SK-N-SH (cell line): ENCODE data around the gene UPB1. TPM values are rescaled to one million over a fixed set of nuclear protein-coding genes. Genes with fewer than 3 reads are reported as not detected.

Experiments
- CTCF ChIA-PET: fragments of 300-600, 350-600 bp; formaldehyde crosslinking; extraction: SDS; loops from one replicate; lab custom pipeline; 2021; lab: Yijun Ruan, JAX
- POLR2A ChIA-PET: fragments of 350-600 bp; sonication (Branson Sonifier 250); formaldehyde crosslinking; extraction: SDS; loops from one replicate; lab custom pipeline; 2020; ENCODE audit warnings: antibody characterized with exemption, inconsistent platforms; lab: Yijun Ruan, JAX
- DNase-seq: peaks from one replicate; pipeline ENCODE4 v3.0.0; 2012
- H2AFZ ChIP-seq: fragments of 200-600 bp; sonication (generic); 2 replicates; pipeline ENCODE4 v1.8.1; 2016; ENCODE audit warnings: antibody characterized with exemption, mild to moderate bottlenecking, low read depth
- H3F3A ChIP-seq: fragments of 200-600 bp; sonication (generic); replicated peaks from 2 replicates; pipeline ENCODE3; 2016; ENCODE audit warnings: antibody characterized with exemption, mild to moderate bottlenecking; ENCODE audit not compliant: insufficient read depth
- H3K27ac ChIP-seq, 2 experiments: fragments of 200-500 bp in 1 of 2; fragments of 200-600 bp in 1 of 2; sonication (Bioruptor generic) in 1 of 2; sonication (generic), shearing (Covaris generic) in 1 of 2; 2 replicates each; pipeline versions ENCODE4 v1.5.1 to v1.6.1; 2014 to 2016; ENCODE audit warnings: low read depth in 2 of 2, inconsistent platforms in 1 of 2, low read length in 1 of 2, mild to moderate bottlenecking in 1 of 2, mixed read lengths in 1 of 2
- H3K27me3 ChIP-seq: fragments of 200-600 bp; sonication (generic), shearing (Covaris generic); 2 replicates; pipeline ENCODE4 v1.6.1; 2016; ENCODE audit warnings: mixed run types; ENCODE audit not compliant: insufficient read depth
- H3K36me3 ChIP-seq, 2 experiments: fragments of 200-500 bp in 1 of 2; fragments of 200-600 bp in 1 of 2; sonication (Bioruptor generic) in 1 of 2; sonication (generic) in 1 of 2; replicated peaks in 1 of 2; 2 replicates each; pipeline versions ENCODE3 to v1.5.1; 2014 to 2016; ENCODE audit warnings: low read length in 1 of 2, mild to moderate bottlenecking in 1 of 2; ENCODE audit not compliant: insufficient read depth in 2 of 2, control insufficient read depth in 1 of 2
- H3K4me1 ChIP-seq, 2 experiments: fragments of 200-500 bp in 1 of 2; fragments of 200-600 bp in 1 of 2; sonication (Bioruptor generic) in 1 of 2; sonication (generic), shearing (Covaris generic) in 1 of 2; 2 replicates each; pipeline versions ENCODE4 v1.5.1 to v1.6.1; 2014 to 2016; ENCODE audit warnings: low read depth in 1 of 2, low read length in 1 of 2, mixed run types in 1 of 2; ENCODE audit not compliant: insufficient read depth in 2 of 2, control insufficient read depth in 1 of 2
- H3K4me2 ChIP-seq: fragments of 200-600 bp; sonication (generic), shearing (Covaris generic); 2 replicates; pipeline ENCODE4 v1.6.1; 2017; ENCODE audit warnings: mixed run types
- H3K4me3 ChIP-seq, 2 experiments: fragments of 200-500 bp in 1 of 2; fragments of 200-600 bp in 1 of 2; sonication (Bioruptor generic) in 1 of 2; sonication (generic), shearing (Covaris generic) in 1 of 2; 2 replicates each; pipeline versions ENCODE4 v1.5.1 to v1.8.1; 2014 to 2016; ENCODE audit warnings: low read depth in 2 of 2, inconsistent platforms in 1 of 2, low read length in 1 of 2, mild to moderate bottlenecking in 1 of 2, mixed read lengths in 1 of 2, moderate library complexity in 1 of 2
- H3K79me2 ChIP-seq: fragments of 200-600 bp; sonication (generic); 2 replicates; pipeline ENCODE4 v1.8.1; 2017; ENCODE audit warnings: mild to moderate bottlenecking; ENCODE audit not compliant: insufficient read depth
- H3K9ac ChIP-seq: fragments of 200-600 bp; sonication (generic); 2 replicates; pipeline ENCODE4 v1.6.1; 2017; ENCODE audit warnings: mixed run types
- H3K9me2 ChIP-seq: fragments of 200-600 bp; sonication (generic); 2 replicates; pipeline ENCODE4 v1.6.1; 2017; ENCODE audit warnings: mixed run types
- H3K9me3 ChIP-seq: fragments of 200-600 bp; sonication (generic); 2 replicates; pipeline ENCODE4 v1.6.1; 2017; ENCODE audit warnings: mixed run types, mild to moderate bottlenecking, moderate library complexity
- H4K20me1 ChIP-seq: fragments of 200-600 bp; sonication (generic); 2 replicates; pipeline ENCODE4 v1.6.1; 2017; ENCODE audit warnings: mild to moderate bottlenecking, mixed run types; ENCODE audit not compliant: insufficient read depth
- CHD2 ChIP-seq: fragments of 150-350 bp; IDR thresholded peaks from 2 replicates; pipeline ENCODE4 v1.6.1; 2018; ENCODE audit warnings: low read length; ENCODE audit not compliant: partially characterized antibody
- ELF1 ChIP-seq: IDR thresholded peaks from 2 replicates; pipeline ENCODE4 v1.4.0; 2012
- GABPA ChIP-seq: IDR thresholded peaks from 2 replicates; pipeline ENCODE4 v1.4.0; 2012; ENCODE audit warnings: low read depth, mild to moderate bottlenecking
- GATA2 ChIP-seq: sonication (generic); formaldehyde crosslinking; IDR thresholded peaks from 2 replicates; pipeline ENCODE4 v1.5.0; 2020; ENCODE audit warnings: mild to moderate bottlenecking, missing genetic modification reagents
- JUND ChIP-seq: IDR thresholded peaks from 2 replicates; pipeline ENCODE4 v1.4.0; 2012
- MEF2A ChIP-seq: IDR thresholded peaks from 2 replicates; pipeline ENCODE4 v1.4.0; 2012; ENCODE audit warnings: low read depth, borderline replicate concordance
- MXI1 ChIP-seq: IDR thresholded peaks from 2 replicates; pipeline ENCODE4 v1.6.1; 2012; ENCODE audit warnings: mild to moderate bottlenecking, low read depth, low read length, improper control_type of control experiment
- NRF1 ChIP-seq: IDR thresholded peaks from 2 replicates; pipeline ENCODE4 v1.6.1; 2012; ENCODE audit warnings: low read depth, mild to moderate bottlenecking, low read length
- POLR2AphosphoS5 ChIP-seq: IDR thresholded peaks from 2 replicates; pipeline ENCODE4 v1.6.1; 2012; ENCODE audit warnings: low read depth, low read length
- RAD21 ChIP-seq: IDR thresholded peaks from 2 replicates; pipeline ENCODE4 v1.6.1; 2012; ENCODE audit warnings: mild to moderate bottlenecking, low read length
- RCOR1 ChIP-seq: fragments of 150-350 bp; IDR thresholded peaks from 2 replicates; pipeline ENCODE4 v1.6.1; 2017; ENCODE audit warnings: antibody characterized with exemption, low read length
- RXRA ChIP-seq: IDR thresholded peaks from 2 replicates; pipeline ENCODE4 v1.4.0; 2012; ENCODE audit warnings: low read depth, mild to moderate bottlenecking, borderline replicate concordance
- SIN3A ChIP-seq: IDR thresholded peaks from 2 replicates; pipeline ENCODE4 v1.6.1; 2012; ENCODE audit warnings: low read depth, mild to moderate bottlenecking, low read length, moderate library complexity, borderline replicate concordance
- TAF1 ChIP-seq: IDR thresholded peaks from 2 replicates; pipeline ENCODE4 v1.6.1; 2012; ENCODE audit warnings: low read depth, mild to moderate bottlenecking, low read length, moderate library complexity, borderline replicate concordance
- TEAD4 ChIP-seq: IDR thresholded peaks from 2 replicates; pipeline ENCODE4 v1.4.0; 2012; ENCODE audit warnings: mild to moderate bottlenecking, borderline replicate concordance; ENCODE audit not compliant: insufficient read depth
- YY1 ChIP-seq: IDR thresholded peaks from 2 replicates; pipeline ENCODE4 v1.4.0; 2012; ENCODE audit warnings: low read depth, mild to moderate bottlenecking
- WGBS: methylation state at CpG from one replicate; pipeline ENCODE4 v1.1.6; 2017; ENCODE audit warnings: low lambda C conversion rate; 5-methylcytosine and 5-hydroxymethylcytosine counted together
- polyA plus RNA-seq, 3 experiments: library from polyadenylated mRNA; depleted of rRNA; stranded (reverse); fragments of >200 nt; gene quantifications; 2 replicates each; pipeline ENCODE4 v1.2.3, GENCODE V29; 2012
- TF ChIP-seq, protein P1 (sequence below): fragments of 200-600 bp; sonication (generic); IDR thresholded peaks from 2 replicates; pipeline ENCODE4 v1.6.1; 2017; ENCODE audit warnings: antibody characterized with exemption, mild to moderate bottlenecking, moderate library complexity
- TF ChIP-seq, protein P2 (sequence below): fragments of 150-350 bp; IDR thresholded peaks from 2 replicates; pipeline ENCODE4 v1.6.1; 2017; ENCODE audit warnings: antibody characterized with exemption, low read length, low read depth, borderline replicate concordance

The UPB1 gene
- polyA plus RNA-seq, 1 of the 3 experiments (the other 2 are of a cell fraction) = 0.30 TPM

DNA sequence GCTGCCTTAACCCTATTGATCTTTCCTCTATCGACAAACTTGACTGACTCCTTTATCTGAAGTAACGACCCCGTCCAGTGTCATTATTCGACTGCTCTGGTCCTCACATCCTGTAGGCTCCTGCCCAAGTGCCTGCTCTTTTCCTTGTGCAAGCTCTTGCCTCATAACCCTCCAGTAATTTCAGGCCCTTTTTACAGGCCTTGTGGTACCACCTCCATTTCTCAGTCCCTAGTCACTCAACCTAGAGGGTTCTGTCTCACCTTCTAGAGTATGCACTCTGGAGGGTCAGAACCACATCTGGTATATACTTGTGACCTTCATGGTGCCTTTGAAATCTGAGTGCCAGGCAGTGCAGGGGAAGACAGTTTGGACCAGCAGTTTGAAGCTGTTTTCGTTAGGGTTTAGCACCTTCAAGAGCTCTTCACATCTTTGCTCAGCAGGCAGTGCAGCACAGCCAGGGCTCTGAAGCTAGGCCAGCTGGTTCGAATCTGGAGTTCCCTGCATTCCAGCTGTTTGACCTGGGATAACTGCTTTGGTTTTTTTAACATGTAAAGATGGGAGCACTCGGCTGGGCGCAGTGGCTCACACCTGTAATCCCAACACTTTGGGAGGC is 71.9 kb downstream of the UPB1 start:
- H4K20me1 ChIP-seq = peaks cover 55% of the 10 kb centered on the region
- POLR2A ChIA-PET = no interaction called here
- no peaks in the 10 kb centered on the region for H3K27me3 ChIP-seq
- H3F3A ChIP-seq = no peaks in the 10 kb centered on the region
- H3K4me1 ChIP-seq = peaks cover 0 to 12% of the 10 kb centered on the region in 2 experiments; a peak in 1 of 4 replicates
- DNase-seq = no peak
- H3K79me2 ChIP-seq = peaks cover 80% of the 10 kb centered on the region
- H3K4me3 ChIP-seq = no peak overlapping the region
- TF ChIP-seq CHD2 (no peak), TEAD4 (no peak), NRF1 (no peak), SIN3A (no peak)
- no peaks in the 10 kb centered on the region for H3K9me2 ChIP-seq
- H2AFZ ChIP-seq = no peak overlapping the region
- H3K4me2 ChIP-seq = no peak overlapping the region
- no peak overlapping the region; a peak in 1 of 4 replicates for H3K27ac ChIP-seq
- CTCF ChIA-PET = no interaction called here
- no peaks in the 10 kb centered on the region for H3K9me3 ChIP-seq
- H3K9ac ChIP-seq = no peak overlapping the region
- peaks cover 33 to 39% of the 10 kb centered on the region in 2 experiments for H3K36me3 ChIP-seq
- WGBS = 94% methylated on average over 6 of the region's 8 CpGs

DNA sequence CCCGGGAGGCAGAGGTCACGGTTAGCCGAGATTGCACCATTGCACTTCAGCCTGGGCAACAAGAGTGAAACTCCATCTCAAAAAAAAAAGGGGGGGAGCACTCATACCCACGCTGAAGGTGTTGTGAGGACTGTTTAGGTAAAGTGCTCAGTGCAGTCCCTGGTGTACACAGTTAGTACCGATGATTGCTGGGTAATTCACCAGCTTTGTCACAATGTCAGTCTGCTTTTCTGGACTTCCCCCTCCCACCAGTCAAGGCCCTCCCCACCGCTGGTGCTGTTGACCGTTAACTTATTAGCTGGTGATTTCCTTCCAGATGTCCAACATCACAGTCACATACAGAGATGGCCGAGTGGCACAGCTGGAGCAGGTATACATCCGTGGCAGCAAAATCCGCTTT is 72.5 kb downstream of the UPB1 start:
- WGBS = 89% methylated on average over 10 of the region's 10 CpGs
- H3K27me3 ChIP-seq = no peaks in the 10 kb centered on the region

DNA sequence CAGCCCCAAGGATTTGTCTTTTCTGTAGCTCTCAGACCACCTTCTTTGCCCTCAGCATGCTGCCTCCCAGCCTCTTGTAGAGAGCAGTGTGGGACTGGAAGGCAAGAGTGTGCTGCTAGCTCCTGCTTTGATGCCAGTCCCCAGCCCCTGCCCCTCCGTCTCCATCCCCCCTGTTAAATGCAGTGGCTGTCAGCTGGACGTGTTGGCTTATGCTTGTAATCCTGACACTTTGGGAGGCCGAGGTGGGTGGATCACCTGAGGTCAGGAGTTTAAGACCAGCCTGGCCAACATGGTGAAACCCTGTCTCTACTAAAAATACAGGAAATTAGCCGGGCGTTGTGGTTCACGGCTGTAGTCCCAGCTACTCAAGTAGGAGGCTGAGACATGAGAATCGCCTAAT is 76.1 kb downstream of the UPB1 start:
- ChIA-PET POLR2A (interaction anchor here (1.7 kb wide), 1 partner anchor 16 kb away, joined by 5 read pairs; the partner anchor contains the start of genes GUCD1 and SNRPD3), CTCF (interaction anchor here (1.2 kb wide), 1 partner anchor 381 kb away, joined by 3 read pairs; no protein-coding TSS in a partner anchor)
- peaks cover 43 to 67% of the 10 kb centered on the region in 2 experiments for H3K36me3 ChIP-seq
- no peak overlapping the region for H2AFZ ChIP-seq
- H3K4me3 ChIP-seq = no peak overlapping the region
- no peaks in the 10 kb centered on the region for H3K9me2 ChIP-seq
- H4K20me1 ChIP-seq = peaks cover 19% of the 10 kb centered on the region
- no peak for TF ChIP-seq CHD2
- no peak for TF ChIP-seq RXRA
- TF ChIP-seq POLR2AphosphoS5 = no peak
- TF ChIP-seq NRF1 = no peak
- TF ChIP-seq TAF1 = no peak
- TF ChIP-seq, protein P1, sequence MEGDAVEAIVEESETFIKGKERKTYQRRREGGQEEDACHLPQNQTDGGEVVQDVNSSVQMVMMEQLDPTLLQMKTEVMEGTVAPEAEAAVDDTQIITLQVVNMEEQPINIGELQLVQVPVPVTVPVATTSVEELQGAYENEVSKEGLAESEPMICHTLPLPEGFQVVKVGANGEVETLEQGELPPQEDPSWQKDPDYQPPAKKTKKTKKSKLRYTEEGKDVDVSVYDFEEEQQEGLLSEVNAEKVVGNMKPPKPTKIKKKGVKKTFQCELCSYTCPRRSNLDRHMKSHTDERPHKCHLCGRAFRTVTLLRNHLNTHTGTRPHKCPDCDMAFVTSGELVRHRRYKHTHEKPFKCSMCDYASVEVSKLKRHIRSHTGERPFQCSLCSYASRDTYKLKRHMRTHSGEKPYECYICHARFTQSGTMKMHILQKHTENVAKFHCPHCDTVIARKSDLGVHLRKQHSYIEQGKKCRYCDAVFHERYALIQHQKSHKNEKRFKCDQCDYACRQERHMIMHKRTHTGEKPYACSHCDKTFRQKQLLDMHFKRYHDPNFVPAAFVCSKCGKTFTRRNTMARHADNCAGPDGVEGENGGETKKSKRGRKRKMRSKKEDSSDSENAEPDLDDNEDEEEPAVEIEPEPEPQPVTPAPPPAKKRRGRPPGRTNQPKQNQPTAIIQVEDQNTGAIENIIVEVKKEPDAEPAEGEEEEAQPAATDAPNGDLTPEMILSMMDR = no peak
- no peak for TF ChIP-seq SIN3A
- TF ChIP-seq, protein P2, sequence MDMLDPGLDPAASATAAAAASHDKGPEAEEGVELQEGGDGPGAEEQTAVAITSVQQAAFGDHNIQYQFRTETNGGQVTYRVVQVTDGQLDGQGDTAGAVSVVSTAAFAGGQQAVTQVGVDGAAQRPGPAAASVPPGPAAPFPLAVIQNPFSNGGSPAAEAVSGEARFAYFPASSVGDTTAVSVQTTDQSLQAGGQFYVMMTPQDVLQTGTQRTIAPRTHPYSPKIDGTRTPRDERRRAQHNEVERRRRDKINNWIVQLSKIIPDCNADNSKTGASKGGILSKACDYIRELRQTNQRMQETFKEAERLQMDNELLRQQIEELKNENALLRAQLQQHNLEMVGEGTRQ = no peak
- no peak for TF ChIP-seq RAD21
- TF ChIP-seq RCOR1 = no peak
- no peak for TF ChIP-seq JUND
- no peak for TF ChIP-seq GABPA
- no peaks in the 10 kb centered on the region; a peak in 1 of 4 replicates for H3K4me1 ChIP-seq
- no peaks in the 10 kb centered on the region for H3K9me3 ChIP-seq
- H3K4me2 ChIP-seq = no peak overlapping the region
- no peak for DNase-seq
- H3K9ac ChIP-seq = no peak overlapping the region
- WGBS = 99% methylated on average over 7 of the region's 7 CpGs
- H3K27ac ChIP-seq = no peak overlapping the region
- H3F3A ChIP-seq = peaks cover 8% of the 10 kb centered on the region
- peaks cover 39% of the 10 kb centered on the region; the same call in 1 of the 2 replicates for H3K79me2 ChIP-seq
- H3K27me3 ChIP-seq = no peaks in the 10 kb centered on the region

More for the DNA sequence above, 72.5 kb downstream of the UPB1 start:
- Histone ChIP-seq H3K4me2 (no peak overlapping the region), H3K4me3 (no peak overlapping the region), H3K9ac (no peak overlapping the region), H3K4me1 (peaks cover 0 to 12% of the 10 kb centered on the region in 2 experiments; a peak in 1 of 4 replicates), H3K27ac (no peak overlapping the region), H4K20me1 (peaks cover 52% of the 10 kb centered on the region), H2AFZ (no peak overlapping the region), H3K9me3 (no peaks in the 10 kb centered on the region), H3F3A (no peaks in the 10 kb centered on the region), H3K79me2 (peaks cover 73% of the 10 kb centered on the region), H3K36me3 (peaks cover 36 to 42% of the 10 kb centered on the region in 2 experiments), H3K9me2 (no peaks in the 10 kb centered on the region)
- DNase-seq = no peak
- TF ChIP-seq ELF1 (no peak), MXI1 (no peak), CHD2 (no peak), MEF2A (no peak), YY1 (no peak), GATA2 (no peak)
- TF ChIP-seq, protein P2 = no peak
- ChIA-PET CTCF (no interaction called here), POLR2A (no interaction called here)
